H1 (cell line): ENCODE measurements around the gene RGS2. TPM values are rescaled to one million over a fixed set of nuclear protein-coding genes. Genes with fewer than 3 reads are reported as not detected.

Experiments used
- CTCF ChIA-PET: fragments of 300-600 bp; sonication (Branson Sonifier 250); formaldehyde crosslinking; loops from one replicate; lab custom pipeline; 2021; ENCODE audit not compliant: partially characterized antibody; lab: Charles Lee
- POLR2A ChIA-PET: fragments of 300-600 bp; sonication (Branson Sonifier 250); formaldehyde crosslinking; loops from one replicate; lab custom pipeline; 2021; ENCODE audit warnings: inconsistent platforms; ENCODE audit not compliant: partially characterized antibody; lab: Charles Lee
- DNase-seq, 2 experiments: peaks; one replicate each; pipeline versions ENCODE4 v3.0.0 to v3.0.0-alpha.2; 2010 to 2022; ENCODE audit warnings: low spot score in 2 of 2, low read depth in 1 of 2, mixed read lengths in 1 of 2
- FAIRE-seq: peaks from 2 replicates; lab custom pipeline; 2011; peaks lifted over from hg19 to GRCh38; lab: Jason Lieb, UNC
- H2AFZ ChIP-seq: 2 replicates; pipeline ENCODE4 v1.8.1; 2012; ENCODE audit warnings: low read length, inconsistent platforms
- H2AK5ac ChIP-seq: 2 replicates; pipeline ENCODE4 v1.6.1; 2013; ENCODE audit warnings: low read depth, low read length
- H2BK120ac ChIP-seq: replicated peaks from 2 replicates; pipeline ENCODE3; 2013; ENCODE audit warnings: low read depth, low read length, inconsistent platforms
- H2BK12ac ChIP-seq: 2 replicates; pipeline ENCODE4 v1.6.1; 2013; ENCODE audit warnings: low read depth, low read length
- H2BK15ac ChIP-seq: 2 replicates; pipeline ENCODE4 v1.6.1; 2013; ENCODE audit warnings: low read length
- H2BK20ac ChIP-seq: 2 replicates; pipeline ENCODE4 v1.6.1; 2013; ENCODE audit warnings: low read length
- H2BK5ac ChIP-seq: 2 replicates; pipeline ENCODE4 v1.6.1; 2013; ENCODE audit warnings: low read depth, low read length
- H3K14ac ChIP-seq: 2 replicates; pipeline ENCODE4 v1.6.1; 2013; ENCODE audit warnings: inconsistent platforms; ENCODE audit not compliant: insufficient read length
- H3K18ac ChIP-seq: 2 replicates; pipeline ENCODE4 v1.6.1; 2013; ENCODE audit warnings: low read length; ENCODE audit errors: extremely low read depth
- H3K23ac ChIP-seq: 2 replicates; pipeline ENCODE4 v1.6.1; 2013; ENCODE audit warnings: inconsistent platforms; ENCODE audit not compliant: insufficient read length
- H3K23me2 ChIP-seq: 2 replicates; pipeline ENCODE4 v1.6.1; 2013; ENCODE audit warnings: low read depth, low read length
- H3K27ac ChIP-seq: 2 replicates; pipeline ENCODE4 v1.6.1; 2011; ENCODE audit warnings: low read depth, low read length, inconsistent platforms
- H3K27me3 ChIP-seq, 4 experiments: replicated peaks in 1 of 4; 1 replicate in 1 of 4; 2 replicates in 3 of 4; pipeline versions ENCODE4 v1.6.1 to v1.8.1; 2011 to 2013; ENCODE audit warnings: low read length in 3 of 4, mild to moderate bottlenecking in 3 of 4, inconsistent platforms in 2 of 4, mixed read lengths in 2 of 4, moderate library complexity in 1 of 4; ENCODE audit not compliant: control insufficient read depth in 3 of 4, insufficient read depth in 3 of 4; ENCODE audit errors: extremely low read depth in 1 of 4
- H3K36me3 ChIP-seq, 4 experiments: 2 replicates each; pipeline versions ENCODE4 v1.6.1 to v1.8.1; 2011 to 2013; ENCODE audit warnings: mild to moderate bottlenecking in 4 of 4, low read length in 3 of 4, moderate library complexity in 2 of 4, control low read depth in 1 of 4, inconsistent platforms in 1 of 4; ENCODE audit not compliant: insufficient read depth in 4 of 4, control insufficient read depth in 2 of 4
- H3K4ac ChIP-seq: replicated peaks from 2 replicates; pipeline ENCODE3; 2013; ENCODE audit warnings: low read length, low read depth, mixed read lengths, inconsistent platforms; ENCODE audit not compliant: insufficient read length
- H3K4me1 ChIP-seq, 4 experiments: replicated peaks in 1 of 4; 1 replicate in 1 of 4; 2 replicates in 3 of 4; pipeline versions ENCODE4 v1.6.1 to v1.8.1; 2011 to 2013; ENCODE audit warnings: low read length in 3 of 4, inconsistent platforms in 2 of 4, mixed read lengths in 1 of 4; ENCODE audit not compliant: insufficient read depth in 4 of 4, control insufficient read depth in 3 of 4
- H3K4me2 ChIP-seq, 2 experiments: 2 replicates each; pipeline versions ENCODE4 v1.6.1 to v1.8.1; 2011 to 2013; ENCODE audit warnings: low read depth in 2 of 2, low read length in 2 of 2, control low read depth in 1 of 2, inconsistent platforms in 1 of 2, mild to moderate bottlenecking in 1 of 2; ENCODE audit not compliant: insufficient read depth in 1 of 2
- H3K4me3 ChIP-seq, 4 experiments: fragments of 200-600, 300-600 bp in 1 of 4; sonication (generic), shearing (Covaris generic), sonication (Bioruptor Twin) in 1 of 4; 2 replicates each; pipeline versions ENCODE4 v1.5.1 to v1.8.1; 2011 to 2016; ENCODE audit warnings: low read length in 4 of 4, low read depth in 3 of 4, control low read depth in 2 of 4, inconsistent platforms in 2 of 4, mild to moderate bottlenecking in 2 of 4, mixed read lengths in 1 of 4, moderate library complexity in 1 of 4; ENCODE audit not compliant: insufficient read depth in 2 of 4; ENCODE audit errors: extremely low read depth in 1 of 4
- H3K56ac ChIP-seq: replicated peaks from 2 replicates; pipeline ENCODE3; 2013; ENCODE audit warnings: low read depth, mild to moderate bottlenecking, mixed read lengths, low read length, inconsistent platforms; ENCODE audit not compliant: insufficient read length
- H3K79me1 ChIP-seq: 2 replicates; pipeline ENCODE4 v1.6.1; 2013; ENCODE audit warnings: low read depth, low read length, control low read depth
- H3K79me2 ChIP-seq, 2 experiments: 2 replicates each; pipeline versions ENCODE4 v1.6.1 to v1.8.1; 2012 to 2013; ENCODE audit warnings: low read length in 2 of 2, mild to moderate bottlenecking in 2 of 2, inconsistent platforms in 1 of 2; ENCODE audit not compliant: insufficient read depth in 2 of 2, control insufficient read depth in 1 of 2
- H3K9ac ChIP-seq, 4 experiments: replicated peaks in 1 of 4; 1 replicate in 1 of 4; 2 replicates in 3 of 4; pipeline versions ENCODE4 v1.6.1 to v1.8.1; 2011 to 2013; ENCODE audit warnings: low read depth in 3 of 4, low read length in 3 of 4, control low read depth in 2 of 4, mild to moderate bottlenecking in 2 of 4, moderate library complexity in 2 of 4, inconsistent platforms in 1 of 4; ENCODE audit errors: extremely low read depth in 1 of 4
- H3K9me3 ChIP-seq, 2 experiments: 2 replicates each; pipeline versions ENCODE4 v1.6.1 to v1.8.1; 2012 to 2013; ENCODE audit warnings: mild to moderate bottlenecking in 2 of 2, moderate library complexity in 2 of 2, control low read depth in 1 of 2, inconsistent platforms in 1 of 2, low read depth in 1 of 2, low read length in 1 of 2, mixed read lengths in 1 of 2; ENCODE audit not compliant: insufficient read depth in 2 of 2
- H4K20me1 ChIP-seq, 2 experiments: replicated peaks in 1 of 2; 2 replicates each; pipeline versions ENCODE3 to v1.8.1; 2011 to 2013; ENCODE audit warnings: inconsistent platforms in 2 of 2, low read length in 2 of 2, mild to moderate bottlenecking in 1 of 2; ENCODE audit not compliant: insufficient read depth in 2 of 2, control insufficient read depth in 1 of 2
- H4K5ac ChIP-seq: 2 replicates; pipeline ENCODE4 v1.6.1; 2013; ENCODE audit warnings: low read length, low read depth, mixed read lengths, inconsistent platforms; ENCODE audit not compliant: insufficient read length
- H4K8ac ChIP-seq: 2 replicates; pipeline ENCODE4 v1.8.0; 2013; ENCODE audit warnings: mild to moderate bottlenecking, moderate library complexity, low read length, inconsistent platforms; ENCODE audit not compliant: insufficient read depth; ENCODE audit errors: extremely low read depth
- H4K91ac ChIP-seq: replicated peaks from 2 replicates; pipeline ENCODE3; 2013; ENCODE audit warnings: low read length, mixed read lengths, inconsistent platforms; ENCODE audit not compliant: insufficient read length
- ATF2 ChIP-seq: IDR thresholded peaks from 2 replicates; pipeline ENCODE4 v1.6.1; 2012; ENCODE audit warnings: low read length, inconsistent platforms
- BRCA1 ChIP-seq: IDR thresholded peaks from 2 replicates; pipeline ENCODE4 v1.6.1; 2012; ENCODE audit warnings: low read depth, low read length, improper control_type of control experiment
- CEBPB ChIP-seq: IDR thresholded peaks from 2 replicates; pipeline ENCODE4 v1.6.1; 2012; ENCODE audit warnings: low read depth, low read length
- EZH2 ChIP-seq: fragments of 200-600 bp; sonication (generic); IDR thresholded peaks from 2 replicates; pipeline ENCODE4 v1.7.1; 2012; ENCODE audit warnings: low read depth, mild to moderate bottlenecking, moderate library complexity, low read length, inconsistent platforms; ENCODE audit not compliant: severe bottlenecking
- HDAC2 ChIP-seq, 2 experiments: fragments of 300-600 bp in 1 of 2; sonication (generic) in 1 of 2; IDR thresholded peaks; 2 replicates each; pipeline ENCODE4 v1.6.1; 2011 to 2012; ENCODE audit warnings: low read depth in 2 of 2, low read length in 2 of 2, mild to moderate bottlenecking in 2 of 2, moderate library complexity in 2 of 2, borderline replicate concordance in 1 of 2, inconsistent platforms in 1 of 2
- RAD21 ChIP-seq, 2 experiments: IDR thresholded peaks in 1 of 2; conservative IDR thresholded peaks in 1 of 2; 2 replicates each; pipeline ENCODE4 v1.6.1; 2011; ENCODE audit warnings: low read depth in 2 of 2, low read length in 2 of 2, improper control_type of control experiment in 1 of 2, inconsistent platforms in 1 of 2, mild to moderate bottlenecking in 1 of 2, moderate library complexity in 1 of 2
- RBBP5 ChIP-seq: IDR thresholded peaks from 2 replicates; pipeline ENCODE4 v1.7.1; 2012; ENCODE audit warnings: low read depth, mild to moderate bottlenecking, inconsistent platforms, low read length, moderate library complexity, borderline replicate concordance
- RXRA ChIP-seq: IDR thresholded peaks from 2 replicates; pipeline ENCODE4 v1.6.1; 2011; ENCODE audit warnings: low read depth, mild to moderate bottlenecking, low read length, moderate library complexity; ENCODE audit not compliant: insufficient read depth
- SIX5 ChIP-seq: IDR thresholded peaks from 2 replicates; pipeline ENCODE4 v1.6.1; 2011; ENCODE audit warnings: mild to moderate bottlenecking, low read depth, low read length
- SP2 ChIP-seq: IDR thresholded peaks from 2 replicates; pipeline ENCODE4 v1.6.1; 2012; ENCODE audit warnings: mild to moderate bottlenecking, low read length, inconsistent platforms
- USF2 ChIP-seq: IDR thresholded peaks from 2 replicates; pipeline ENCODE4 v1.6.1; 2011; ENCODE audit warnings: low read length, improper control_type of control experiment
- WGBS, 2 experiments: shearing (Covaris generic) in 1 of 2; methylation state at CpG; one replicate each; pipeline versions ENCODE4 v1.1.6 to v1.1.7; 2013 to 2015; ENCODE audit warnings: low lambda C conversion rate in 2 of 2, mixed read lengths in 2 of 2, inconsistent platforms in 1 of 2, low coverage in 1 of 2, missing lambda C conversion rate in 1 of 2; ENCODE audit not compliant: insufficient replicate concordance in 2 of 2, insufficient coverage in 1 of 2, insufficient read length in 1 of 2; ENCODE audit errors: extremely low coverage in 1 of 2, missing lambda C conversion rate in 1 of 2; 5-methylcytosine and 5-hydroxymethylcytosine counted together
- polyA plus RNA-seq, 7 experiments: library from polyadenylated mRNA; depleted of rRNA in 3 of 7; stranded (reverse) in 5 of 7; unstranded in 2 of 7; fragments of >200 nt in 5 of 7; fragments of 200-250 nt in 2 of 7; gene quantifications; 1 replicate in 5 of 7; 2 replicates in 1 of 7; 4 replicates in 1 of 7; pipeline versions ENCODE4 v1.2.1 to v1.2.3, GENCODE V29; 2011 to 2013; ENCODE audit warnings: missing spikeins in 2 of 7, mixed read lengths in 2 of 7
- total RNA-seq: library from RNA; stranded (reverse); fragmentation: NEBNext Ultra II Directional; extraction: Animal tissue kit (Norgen Biotek cat#: 25700); gene quantifications from 2 replicates; pipeline ENCODE4 v1.2.1, GENCODE V29; 2021

The RGS2 gene
- total and polyA plus RNA-seq, 2 of the 8 experiments (the other 6 are each of a cell fraction or from before 2014, with no cell fraction given) = 9.1 to 17.0 TPM

GRCh38 chr1:192824511-192824910 is 15.7 kb downstream of the RGS2 start:
- Histone ChIP-seq H3K23me2 (no peaks in the 10 kb centered on the region), H3K27ac (no peak overlapping the region), H3K4me2 (no peak overlapping the region), H3K56ac (no peak overlapping the region), H2BK15ac (no peak overlapping the region), H3K79me1 (no peaks in the 10 kb centered on the region), H3K9ac (no peak overlapping the region), H3K4ac (no peak overlapping the region), H2BK120ac (no peak overlapping the region), H3K18ac (no peak overlapping the region), H2BK20ac (no peak overlapping the region), H2AFZ (no peak overlapping the region), H4K5ac (no peak overlapping the region), H2BK12ac (no peak overlapping the region), H4K91ac (no peak overlapping the region), H3K4me3 (no peak overlapping the region), H3K27me3 (peaks cover 0 to 2% (median 0%) of the 10 kb centered on the region in 4 experiments; a peak in 1 of 7 replicates), H2BK5ac (no peak overlapping the region), H3K4me1 (peaks cover 0 to 4% (median 0%) of the 10 kb centered on the region in 4 experiments; a peak in 1 of 7 replicates), H4K8ac (no peak overlapping the region), H3K14ac (no peak overlapping the region), H4K20me1 (no peaks in the 10 kb centered on the region), H3K23ac (no peak overlapping the region), H3K9me3 (no peaks in the 10 kb centered on the region), H3K36me3 (no peaks in the 10 kb centered on the region), H3K79me2 (no peaks in the 10 kb centered on the region), H2AK5ac (no peak overlapping the region)
- POLR2A ChIA-PET = interaction anchor here (1.0 kb wide), 1 partner anchor 17 kb away, joined by 3 read pairs; no protein-coding TSS in a partner anchor
- 9% methylated on average over 1 of the region's 1 CpG; no CpG with 5 or more reads in 1 of the 2 experiments for WGBS, 2 experiments
- CTCF ChIA-PET = no interaction called here
- DNase-seq = no peak
- TF ChIP-seq SIX5 (no peak), CEBPB (no peak), SP2 (no peak), ATF2 (no peak), EZH2 (no peak), HDAC2 (IDR thresholded peaks at IDR 0.05; ENCODE audit: borderline replicate concordance in 1 of 2, low read depth in 2 of 2, low read length in 2 of 2) (no peak), RXRA (no peak), RAD21 (IDR thresholded peaks at IDR 0.05 in 1 of 2, conservative IDR thresholded peaks at IDR 0.05 in 1 of 2; ENCODE audit: low read depth in 2 of 2, low read length in 2 of 2) (no peak), USF2 (no peak), BRCA1 (no peak), RBBP5 (no peak)
- FAIRE-seq = no peak
